ENCODE results near the gene SAA4. TPM values are rescaled to one million over a fixed set of nuclear protein-coding genes. Genes with fewer than 3 reads are reported as not detected.

Gene SAA4
- total and polyA plus RNA-seq, 2 of the 8 experiments (the other 6 are each of a cell fraction or from before 2014, with no cell fraction given), result not detected

DNA sequence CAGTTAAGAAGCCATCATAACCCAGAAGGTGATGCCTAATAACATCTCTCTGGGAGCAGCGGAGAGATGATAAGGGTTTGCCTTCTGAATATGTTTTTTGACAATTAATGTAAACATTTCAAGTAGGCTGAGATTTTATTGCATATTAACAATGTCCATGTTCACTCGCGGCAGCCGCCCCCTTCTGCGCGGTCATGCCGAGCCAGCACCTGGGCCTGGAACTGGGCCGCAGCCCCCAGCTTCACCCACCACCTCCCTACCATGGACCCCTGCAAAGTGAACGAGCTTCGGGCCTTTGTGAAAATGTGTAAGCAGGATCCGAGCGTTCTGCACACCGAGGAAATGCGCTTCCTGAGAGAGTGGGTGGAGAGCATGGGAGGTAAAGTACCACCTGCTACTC, 25.1 kb upstream of the SAA4 start:
- Histone ChIP-seq H3K36me3 (ENCODE audit: control insufficient read depth in 2 of 4, insufficient read depth in 4 of 4, low read length in 3 of 4) (no peaks in the 10 kb centered on the region), H4K5ac (ENCODE audit: insufficient read length, low read depth, low read length) (no peak overlapping the region), H3K4ac (replicated peaks; ENCODE audit: insufficient read length, low read depth, low read length) (no peak overlapping the region), H3K4me1 (replicated peaks in 1 of 4; ENCODE audit: control insufficient read depth in 3 of 4, insufficient read depth in 4 of 4, low read length in 3 of 4) (no peaks in the 10 kb centered on the region), H3K18ac (ENCODE audit: extremely low read depth, low read length) (no peak overlapping the region), H2AK5ac (ENCODE audit: low read depth, low read length) (no peak overlapping the region), H2BK12ac (ENCODE audit: low read depth, low read length) (no peak overlapping the region), H3K27ac (ENCODE audit: low read depth, low read length) (no peak overlapping the region), H2BK5ac (ENCODE audit: low read depth, low read length) (no peak overlapping the region), H3K9ac (replicated peaks in 1 of 4; ENCODE audit: extremely low read depth in 1 of 4, low read depth in 3 of 4, low read length in 3 of 4) (no peak overlapping the region), H3K56ac (replicated peaks; ENCODE audit: insufficient read length, low read depth, low read length) (no peak overlapping the region), H4K20me1 (replicated peaks in 1 of 2; ENCODE audit: control insufficient read depth in 1 of 2, insufficient read depth in 2 of 2, low read length in 2 of 2) (no peaks in the 10 kb centered on the region), H3K27me3 (replicated peaks in 1 of 4; ENCODE audit: control insufficient read depth in 3 of 4, extremely low read depth in 1 of 4, insufficient read depth in 3 of 4, low read length in 3 of 4) (no peaks in the 10 kb centered on the region), H4K91ac (replicated peaks; ENCODE audit: insufficient read length, low read length) (no peak overlapping the region), H3K14ac (ENCODE audit: insufficient read length) (no peak overlapping the region), H4K8ac (ENCODE audit: extremely low read depth, insufficient read depth, low read length) (no peak overlapping the region), H3K4me2 (ENCODE audit: insufficient read depth in 1 of 2, low read depth in 2 of 2, low read length in 2 of 2) (no peak overlapping the region), H2BK15ac (ENCODE audit: low read length) (no peak overlapping the region), H2AFZ (ENCODE audit: low read length) (no peak overlapping the region), H3K4me3 (ENCODE audit: extremely low read depth in 1 of 4, insufficient read depth in 2 of 4, low read depth in 3 of 4, low read length in 4 of 4) (no peak overlapping the region), H2BK120ac (replicated peaks; ENCODE audit: low read depth, low read length) (no peak overlapping the region), H3K9me3 (ENCODE audit: insufficient read depth in 2 of 2, low read depth in 1 of 2, low read length in 1 of 2) (no peaks in the 10 kb centered on the region; a peak in 1 of 4 replicates), H2BK20ac (ENCODE audit: low read length) (no peak overlapping the region), H3K23me2 (ENCODE audit: low read depth, low read length) (no peaks in the 10 kb centered on the region; the same call in 1 of the 2 replicates), H3K79me1 (ENCODE audit: low read depth, low read length) (no peaks in the 10 kb centered on the region), H3K23ac (ENCODE audit: insufficient read length) (no peak overlapping the region), H3K79me2 (ENCODE audit: control insufficient read depth in 1 of 2, insufficient read depth in 2 of 2, low read length in 2 of 2) (no peaks in the 10 kb centered on the region)
- WGBS, 2 experiments (ENCODE audit: extremely low coverage in 1 of 2, insufficient coverage in 1 of 2, insufficient read length in 1 of 2, insufficient replicate concordance in 2 of 2, low coverage in 1 of 2, low lambda C conversion rate in 2 of 2, missing lambda C conversion rate in 1 of 2), result 96% methylated on average over 14 of the region's 14 CpGs; no CpG with 5 or more reads in 1 of the 2 experiments
- FAIRE-seq (no peak), DNase-seq (ENCODE audit: low read depth in 1 of 2, low spot score in 2 of 2) (no peak)
- ChIA-PET POLR2A (ENCODE audit: partially characterized antibody) (interaction anchor here (1.5 kb wide), 1 partner anchor 14 kb away, joined by 5 read pairs; no protein-coding TSS in a partner anchor), CTCF (ENCODE audit: partially characterized antibody) (no interaction called here)
- no peak for TF ChIP-seq GTF2F1 (IDR thresholded peaks at IDR 0.05; ENCODE audit: borderline replicate concordance, low read depth, low read length)
- TF ChIP-seq, protein P1, sequence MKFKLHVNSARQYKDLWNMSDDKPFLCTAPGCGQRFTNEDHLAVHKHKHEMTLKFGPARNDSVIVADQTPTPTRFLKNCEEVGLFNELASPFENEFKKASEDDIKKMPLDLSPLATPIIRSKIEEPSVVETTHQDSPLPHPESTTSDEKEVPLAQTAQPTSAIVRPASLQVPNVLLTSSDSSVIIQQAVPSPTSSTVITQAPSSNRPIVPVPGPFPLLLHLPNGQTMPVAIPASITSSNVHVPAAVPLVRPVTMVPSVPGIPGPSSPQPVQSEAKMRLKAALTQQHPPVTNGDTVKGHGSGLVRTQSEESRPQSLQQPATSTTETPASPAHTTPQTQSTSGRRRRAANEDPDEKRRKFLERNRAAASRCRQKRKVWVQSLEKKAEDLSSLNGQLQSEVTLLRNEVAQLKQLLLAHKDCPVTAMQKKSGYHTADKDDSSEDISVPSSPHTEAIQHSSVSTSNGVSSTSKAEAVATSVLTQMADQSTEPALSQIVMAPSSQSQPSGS (IDR thresholded peaks at IDR 0.05; ENCODE audit: low read length), result no peak
- no peak for TF ChIP-seq GABPA (IDR thresholded peaks at IDR 0.05; ENCODE audit: borderline replicate concordance, insufficient read depth, low read length)
- TF ChIP-seq SRF (IDR thresholded peaks at IDR 0.05; ENCODE audit: low read depth, low read length), result no peak
- no peak for TF ChIP-seq CEBPB (IDR thresholded peaks at IDR 0.05; ENCODE audit: low read depth, low read length)
- TF ChIP-seq, protein P2, sequence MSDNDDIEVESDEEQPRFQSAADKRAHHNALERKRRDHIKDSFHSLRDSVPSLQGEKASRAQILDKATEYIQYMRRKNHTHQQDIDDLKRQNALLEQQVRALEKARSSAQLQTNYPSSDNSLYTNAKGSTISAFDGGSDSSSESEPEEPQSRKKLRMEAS (IDR thresholded peaks at IDR 0.05), result no peak
- no peak for TF ChIP-seq NRF1 (IDR thresholded peaks at IDR 0.05; ENCODE audit: low read depth, low read length)
- TF ChIP-seq EGR1 (IDR thresholded peaks at IDR 0.05; ENCODE audit: borderline replicate concordance, low read depth, low read length), result no peak
- no peak for TF ChIP-seq POLR2AphosphoS5 (IDR thresholded peaks at IDR 0.05; ENCODE audit: low read depth, low read length)
- TF ChIP-seq HDAC2 (IDR thresholded peaks at IDR 0.05; ENCODE audit: borderline replicate concordance in 1 of 2, low read depth in 2 of 2, low read length in 2 of 2), result no peak
- no peak for TF ChIP-seq RXRA (IDR thresholded peaks at IDR 0.05; ENCODE audit: insufficient read depth, low read depth, low read length)
- no peak for TF ChIP-seq SIX5 (IDR thresholded peaks at IDR 0.05; ENCODE audit: low read depth, low read length)
- TF ChIP-seq CREB1 (IDR thresholded peaks at IDR 0.05), result no peak
